Measurements from ENCODE around the gene SLC7A8.
"Not testable (repeated sequence)": the region's sequence is repeated elsewhere in the genome, so short reads cannot be mapped to it uniquely, and the experiment has no call there.

Gene SLC7A8

GRCh38 chr14:23117371-23118020 lies 66.0 kb downstream of the SLC7A8 start:
- in situ Hi-C loops (cut with MboI; ENCODE audit: low sequenced_read_pairs): no loop called here

DNA sequence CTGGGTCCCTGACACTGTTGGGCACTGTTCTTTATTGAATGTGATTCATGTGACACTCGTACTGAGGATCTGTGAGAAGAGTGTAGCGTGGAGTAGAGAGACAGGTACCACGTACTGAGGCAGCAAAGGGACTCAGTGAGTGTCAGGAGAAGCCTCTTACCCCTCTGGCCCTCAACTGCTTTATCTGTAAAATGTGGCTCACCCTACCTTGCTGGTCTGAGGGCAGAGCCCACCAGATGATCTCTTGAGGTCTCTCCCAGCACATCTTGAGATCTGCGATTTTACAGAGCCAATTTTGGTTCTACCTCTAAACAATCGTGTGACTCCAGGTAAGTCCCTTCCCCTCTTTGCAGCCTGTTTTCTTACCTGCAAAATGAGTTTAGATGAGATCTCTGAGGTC lies 67.5 kb downstream of the SLC7A8 start:
- no peak overlapping the region for H3K4me3 ChIP-seq
- H3K4me1 ChIP-seq: no peaks in the 10 kb centered on the region
- no peaks in the 10 kb centered on the region for H3K9me3 ChIP-seq
- H3K36me3 ChIP-seq (replicated peaks): no peaks in the 10 kb centered on the region
- no peak for DNase-seq (ENCODE audit: low spot score in 2 of 2)
- in situ Hi-C loops (cut with MboI; ENCODE audit: low sequenced_read_pairs): no loop called here
- peaks cover 39% of the 10 kb centered on the region for H3K27me3 ChIP-seq (ENCODE audit: low read depth)

More at GRCh38 chr14:23117371-23118020, 66.0 kb downstream of the SLC7A8 start:
- no peak overlapping the region for H3K4me3 ChIP-seq
- no peaks in the 10 kb centered on the region for H3K4me1 ChIP-seq
- peaks cover 23% of the 10 kb centered on the region for H3K27me3 ChIP-seq (ENCODE audit: low read depth)
- H3K36me3 ChIP-seq (replicated peaks): no peaks in the 10 kb centered on the region
- no peaks in the 10 kb centered on the region for H3K9me3 ChIP-seq
- no peak for DNase-seq (ENCODE audit: low spot score in 2 of 2)

- H3K4me1 ChIP-seq: no peaks in the 10 kb centered on the region
- no peak for DNase-seq (ENCODE audit: low spot score in 2 of 2)
- in situ Hi-C loops (cut with MboI; ENCODE audit: low sequenced_read_pairs): no loop called here
Observed at GRCh38 chr14:23115039-23115731, 68.3 kb downstream of the SLC7A8 start.

GRCh38 chr14:23114669-23115038 lies 68.8 kb downstream of the SLC7A8 start:
- Histone ChIP-seq H3K36me3 (replicated peaks) (no peaks in the 10 kb centered on the region), H3K27me3 (ENCODE audit: low read depth) (peaks cover 46% of the 10 kb centered on the region), H3K4me1 (no peaks in the 10 kb centered on the region), H3K4me3 (no peak overlapping the region), H3K9me3 (no peaks in the 10 kb centered on the region)
- DNase-seq (ENCODE audit: low spot score in 2 of 2): no peak
- in situ Hi-C loops (cut with MboI; ENCODE audit: low sequenced_read_pairs): no loop called here

More at GRCh38 chr14:23115039-23115731, 68.3 kb downstream of the SLC7A8 start:
- Histone ChIP-seq H3K9me3 (no peaks in the 10 kb centered on the region), H3K27me3 (ENCODE audit: low read depth) (peaks cover 43% of the 10 kb centered on the region), H3K36me3 (replicated peaks) (no peaks in the 10 kb centered on the region), H3K4me3 (no peak overlapping the region)

DNA sequence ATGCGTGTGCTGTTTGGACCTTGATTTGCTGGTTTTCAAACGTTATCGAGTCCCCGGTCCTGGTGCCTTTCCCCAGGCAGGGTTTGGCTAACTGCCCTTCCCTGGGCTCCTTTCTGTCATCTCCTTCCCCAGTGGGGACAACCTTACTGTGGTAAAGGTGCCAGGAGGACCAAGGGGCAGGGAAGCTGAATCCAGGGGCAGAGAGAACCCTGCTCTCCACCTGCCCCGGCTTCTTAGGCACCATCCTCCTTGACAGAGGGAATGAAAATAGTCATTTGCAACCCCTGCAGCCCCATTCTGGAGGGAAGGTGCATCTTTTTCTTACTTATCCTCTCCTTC lies 69.4 kb downstream of the SLC7A8 start:
- Histone ChIP-seq H3K9me3 (no peaks in the 10 kb centered on the region), H3K4me3 (no peak overlapping the region), H3K27me3 (ENCODE audit: low read depth) (peaks cover 46% of the 10 kb centered on the region), H3K36me3 (replicated peaks) (no peaks in the 10 kb centered on the region), H3K4me1 (no peaks in the 10 kb centered on the region)
- DNase-seq (ENCODE audit: low spot score in 2 of 2): no peak
- in situ Hi-C loops (cut with MboI; ENCODE audit: low sequenced_read_pairs): no loop called here

GRCh38 chr14:23113431-23114119 lies 69.9 kb downstream of the SLC7A8 start:
- no peak overlapping the region for H3K4me3 ChIP-seq
- H3K36me3 ChIP-seq (replicated peaks): no peaks in the 10 kb centered on the region
- in situ Hi-C loops (cut with MboI; ENCODE audit: low sequenced_read_pairs): no loop called here
- no peaks in the 10 kb centered on the region for H3K4me1 ChIP-seq
- peaks cover 46% of the 10 kb centered on the region for H3K27me3 ChIP-seq (ENCODE audit: low read depth)
- peaks cover 3% of the 10 kb centered on the region; the same call in 1 of the 2 replicates for H3K9me3 ChIP-seq
- DNase-seq (ENCODE audit: low spot score in 2 of 2): no peak

DNA sequence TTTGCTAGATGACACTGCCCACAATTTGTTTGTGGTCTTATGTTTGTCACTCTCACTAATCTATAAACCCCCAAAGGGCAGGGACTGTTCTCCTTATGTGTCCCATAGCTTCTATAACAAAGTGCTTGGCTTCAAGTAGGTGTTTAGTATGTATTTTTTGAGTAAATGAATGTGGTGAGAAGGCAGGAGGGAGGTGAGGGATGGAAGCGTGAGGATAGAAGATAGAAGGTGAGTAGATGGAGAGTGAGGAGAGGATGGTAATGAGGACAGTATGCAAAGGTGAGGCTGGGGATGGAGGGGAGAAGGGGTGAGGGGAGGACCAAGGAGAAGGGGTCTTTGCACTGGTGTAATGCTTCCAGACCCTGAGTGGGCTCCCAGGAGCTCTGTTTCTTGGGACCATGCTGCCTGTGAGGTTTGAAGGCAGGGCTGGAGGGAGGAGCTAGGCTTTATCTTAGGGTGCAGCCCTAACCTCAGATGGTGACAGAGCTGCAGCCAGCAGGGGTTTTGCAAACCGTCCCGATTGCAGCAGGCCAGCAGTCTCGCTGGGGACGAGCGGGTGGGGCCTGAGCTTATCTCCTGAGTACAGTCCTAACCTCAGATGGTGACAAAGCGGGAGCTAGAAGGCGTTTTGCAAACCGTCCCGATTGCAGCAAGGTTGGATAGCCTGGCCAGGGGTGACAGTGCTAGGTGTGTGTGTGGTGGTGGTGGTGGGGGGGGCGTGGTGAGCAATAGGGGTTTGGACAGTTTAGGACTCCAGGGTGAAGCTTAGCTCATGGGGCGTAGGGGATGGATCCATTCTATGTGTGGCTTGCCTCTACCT lies 70.9 kb downstream of the SLC7A8 start:
- peaks cover 5% of the 10 kb centered on the region; the same call in 1 of the 2 replicates for H3K9me3 ChIP-seq
- no peak for DNase-seq (ENCODE audit: low spot score in 2 of 2)
- H3K36me3 ChIP-seq (replicated peaks): no peaks in the 10 kb centered on the region
- peaks cover 46% of the 10 kb centered on the region for H3K27me3 ChIP-seq (ENCODE audit: low read depth)
- no peaks in the 10 kb centered on the region for H3K4me1 ChIP-seq
- in situ Hi-C loops (cut with MboI; ENCODE audit: low sequenced_read_pairs): no loop called here
- H3K4me3 ChIP-seq: no peak overlapping the region

DNA sequence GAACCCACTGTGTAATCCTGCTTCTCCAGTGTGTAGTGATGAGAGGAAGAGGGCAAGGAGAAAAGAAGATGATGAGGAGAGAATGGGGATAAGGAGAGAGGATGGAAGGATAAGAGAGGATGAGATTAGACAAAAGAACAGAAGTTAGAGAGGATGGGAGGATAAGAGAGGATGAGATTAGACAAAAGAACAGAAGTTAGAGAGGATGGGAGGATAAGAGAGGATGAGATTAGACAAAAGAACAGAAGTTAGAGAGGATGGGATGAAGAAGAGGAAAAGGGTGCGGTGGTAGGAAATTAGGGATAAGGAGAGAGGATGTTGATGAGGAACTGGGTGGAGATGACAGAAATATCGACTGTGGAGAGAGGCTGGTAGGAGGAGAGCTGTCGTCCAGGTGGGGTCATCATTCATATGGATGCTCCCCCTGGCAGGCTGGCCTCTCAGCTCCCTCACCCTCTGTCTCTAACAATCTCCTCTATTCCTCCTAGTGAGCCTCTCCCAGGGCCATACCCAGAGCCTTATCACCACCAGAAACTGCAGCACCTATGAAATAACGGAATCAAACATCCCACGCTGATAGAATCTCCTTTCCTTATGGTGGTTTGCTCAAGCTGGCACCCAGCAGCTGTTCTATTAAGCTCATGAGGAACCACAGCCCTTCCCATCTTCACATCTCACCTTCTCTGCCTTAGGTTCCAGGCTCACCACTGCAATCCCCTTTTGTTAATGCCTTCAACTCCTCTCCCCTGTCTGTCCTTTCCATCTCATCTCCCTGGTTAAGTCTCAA lies 72.7 kb downstream of the SLC7A8 start:
- H3K36me3 ChIP-seq (replicated peaks): no peaks in the 10 kb centered on the region
- in situ Hi-C loops (cut with MboI; ENCODE audit: low sequenced_read_pairs): no loop called here
- no peaks in the 10 kb centered on the region for H3K4me1 ChIP-seq
- DNase-seq (ENCODE audit: low spot score in 2 of 2): no peak
- H3K4me3 ChIP-seq: no peak overlapping the region
- peaks cover 5% of the 10 kb centered on the region; the same call in 1 of the 2 replicates for H3K9me3 ChIP-seq
- H3K27me3 ChIP-seq (ENCODE audit: low read depth): peaks cover 44% of the 10 kb centered on the region

GRCh38 chr14:23109769-23110168 lies 73.7 kb downstream of the SLC7A8 start:
- Histone ChIP-seq H3K27me3 (ENCODE audit: low read depth) (peaks cover 39% of the 10 kb centered on the region), H3K36me3 (replicated peaks) (no peaks in the 10 kb centered on the region), H3K9me3 (peaks cover 5% of the 10 kb centered on the region; the same call in 1 of the 2 replicates), H3K4me3 (no peak overlapping the region), H3K4me1 (no peaks in the 10 kb centered on the region)
- in situ Hi-C loops (cut with MboI; ENCODE audit: low sequenced_read_pairs): no loop called here
- no peak for DNase-seq (ENCODE audit: low spot score in 2 of 2)

- H3K9me3 ChIP-seq; DNase-seq (ENCODE audit: low spot score in 2 of 2); H3K4me3 ChIP-seq; H3K4me1 ChIP-seq; in situ Hi-C loops (cut with MboI; ENCODE audit: low sequenced_read_pairs); H3K36me3 ChIP-seq (replicated peaks): not testable (repeated sequence)
- peaks cover 32% of the 10 kb centered on the region for H3K27me3 ChIP-seq (ENCODE audit: low read depth)
Observed at GRCh38 chr14:23108169-23108568, 75.3 kb downstream of the SLC7A8 start.

DNA sequence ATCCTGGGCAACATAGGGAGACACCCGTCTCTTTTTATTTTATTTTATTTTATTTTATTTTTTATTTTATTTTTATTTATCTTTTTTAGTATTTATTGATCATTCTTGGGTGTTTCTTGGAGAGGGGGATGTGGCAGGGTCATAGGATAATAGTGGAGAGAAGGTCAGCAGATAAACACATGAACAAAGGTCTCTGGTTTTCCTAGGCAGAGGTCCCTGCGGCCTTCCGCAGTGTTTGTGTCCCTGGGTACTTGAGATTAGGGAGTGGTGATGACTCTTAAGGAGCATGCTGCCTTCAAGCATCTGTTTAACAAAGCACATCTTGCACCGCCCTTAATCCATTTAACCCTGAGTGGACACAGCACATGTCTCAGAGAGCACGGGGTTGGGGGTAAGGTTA lies 75.8 kb downstream of the SLC7A8 start:
- DNase-seq (ENCODE audit: low spot score in 2 of 2); in situ Hi-C loops (cut with MboI; ENCODE audit: low sequenced_read_pairs); H3K4me1 ChIP-seq; H3K36me3 ChIP-seq (replicated peaks); H3K4me3 ChIP-seq; H3K9me3 ChIP-seq: not testable (repeated sequence)
- H3K27me3 ChIP-seq (ENCODE audit: low read depth): peaks cover 27% of the 10 kb centered on the region

DNA sequence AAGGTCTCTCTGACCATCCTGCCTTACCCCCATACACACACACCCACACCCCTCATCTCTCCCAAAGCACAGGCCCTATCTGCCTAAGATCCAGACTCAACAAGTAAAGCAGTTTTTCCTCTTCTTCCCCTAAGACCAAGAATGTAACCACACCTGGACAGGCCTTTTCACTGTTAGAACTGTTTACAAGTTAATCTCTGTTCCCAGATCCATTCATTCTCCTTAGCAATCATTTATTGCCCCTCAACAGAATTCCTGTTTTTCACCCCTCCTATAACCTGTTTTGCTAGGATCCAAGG lies 76.8 kb downstream of the SLC7A8 start:
- in situ Hi-C loops (cut with MboI; ENCODE audit: low sequenced_read_pairs): no loop called here
- DNase-seq (ENCODE audit: low spot score in 2 of 2): no peak
- Histone ChIP-seq H3K27me3 (ENCODE audit: low read depth) (peaks cover 18% of the 10 kb centered on the region), H3K36me3 (replicated peaks) (no peaks in the 10 kb centered on the region), H3K4me3 (no peak overlapping the region), H3K9me3 (peaks cover 5% of the 10 kb centered on the region; the same call in 1 of the 2 replicates), H3K4me1 (no peaks in the 10 kb centered on the region)

GRCh38 chr14:23105348-23105824 lies 78.1 kb downstream of the SLC7A8 start:
- in situ Hi-C loops (cut with MboI; ENCODE audit: low sequenced_read_pairs): no loop called here
- no peak overlapping the region for H3K4me3 ChIP-seq
- H3K27me3 ChIP-seq (ENCODE audit: low read depth): peaks cover 8% of the 10 kb centered on the region
- peaks cover 5% of the 10 kb centered on the region; the same call in 1 of the 2 replicates for H3K9me3 ChIP-seq
- DNase-seq (ENCODE audit: low spot score in 2 of 2): no peak
- no peaks in the 10 kb centered on the region for H3K4me1 ChIP-seq
- no peaks in the 10 kb centered on the region for H3K36me3 ChIP-seq (replicated peaks)

All from HAP-1 (cell line).